ENCODE measurements around the gene VTI1A.

DNA sequence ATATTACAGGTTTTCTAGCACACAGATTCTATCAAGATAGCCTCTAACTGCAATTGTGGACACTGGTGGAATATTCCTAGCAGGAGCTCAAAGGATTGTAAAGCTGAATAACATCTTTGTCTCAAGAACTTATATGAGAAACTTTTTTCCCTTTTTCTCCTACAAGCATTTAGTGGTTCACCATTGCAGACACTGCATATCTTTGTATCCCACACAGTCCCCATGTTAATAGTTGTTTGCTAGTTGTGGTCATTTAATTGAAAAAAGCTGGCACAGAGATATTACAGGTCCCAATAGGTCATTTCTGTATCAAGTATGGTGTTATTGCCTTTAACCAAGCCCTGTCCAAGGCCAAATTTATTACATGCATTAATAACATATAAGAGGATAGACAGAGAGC, 276.9 kb downstream of the VTI1A start:
- TF ChIP-seq, protein P1, sequence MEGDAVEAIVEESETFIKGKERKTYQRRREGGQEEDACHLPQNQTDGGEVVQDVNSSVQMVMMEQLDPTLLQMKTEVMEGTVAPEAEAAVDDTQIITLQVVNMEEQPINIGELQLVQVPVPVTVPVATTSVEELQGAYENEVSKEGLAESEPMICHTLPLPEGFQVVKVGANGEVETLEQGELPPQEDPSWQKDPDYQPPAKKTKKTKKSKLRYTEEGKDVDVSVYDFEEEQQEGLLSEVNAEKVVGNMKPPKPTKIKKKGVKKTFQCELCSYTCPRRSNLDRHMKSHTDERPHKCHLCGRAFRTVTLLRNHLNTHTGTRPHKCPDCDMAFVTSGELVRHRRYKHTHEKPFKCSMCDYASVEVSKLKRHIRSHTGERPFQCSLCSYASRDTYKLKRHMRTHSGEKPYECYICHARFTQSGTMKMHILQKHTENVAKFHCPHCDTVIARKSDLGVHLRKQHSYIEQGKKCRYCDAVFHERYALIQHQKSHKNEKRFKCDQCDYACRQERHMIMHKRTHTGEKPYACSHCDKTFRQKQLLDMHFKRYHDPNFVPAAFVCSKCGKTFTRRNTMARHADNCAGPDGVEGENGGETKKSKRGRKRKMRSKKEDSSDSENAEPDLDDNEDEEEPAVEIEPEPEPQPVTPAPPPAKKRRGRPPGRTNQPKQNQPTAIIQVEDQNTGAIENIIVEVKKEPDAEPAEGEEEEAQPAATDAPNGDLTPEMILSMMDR (IDR thresholded peaks at IDR 0.05) = no peak
- TF ChIP-seq POLR2A (IDR thresholded peaks at IDR 0.05) = no peak

Measured in esophagus squamous epithelium (tissue), 4 donors.